ENCODE measurements around the gene COQ8A. TPM values are rescaled to one million over a fixed set of nuclear protein-coding genes. Genes with fewer than 3 reads are reported as not detected.

Gene COQ8A
- total RNA-seq, 1 experiment from 2014 or later: 35.3 TPM

GRCh38 chr1:227033880-227034279 lies 93.8 kb downstream of the COQ8A start:
- Histone ChIP-seq H3K4me3 (replicated peaks in 1 of 2; ENCODE audit: low read depth in 1 of 2, low read length in 2 of 2) (no peak overlapping the region), H2AFZ (ENCODE audit: low read depth, low read length, poor library complexity, severe bottlenecking) (no peak overlapping the region), H3K27me3 (ENCODE audit: insufficient read depth, low read length) (no peaks in the 10 kb centered on the region), H3K27ac (ENCODE audit: low read depth, low read length) (no peak overlapping the region), H4K20me1 (ENCODE audit: insufficient read depth) (no peaks in the 10 kb centered on the region), H3K4me1 (ENCODE audit: control insufficient read depth in 1 of 2, insufficient read depth in 2 of 2, low read length in 2 of 2) (no peaks in the 10 kb centered on the region), H3K9me3 (ENCODE audit: control insufficient read depth in 1 of 2, insufficient read depth in 1 of 2, low read depth in 1 of 2, low read length in 2 of 2) (no peaks in the 10 kb centered on the region), H3K4me2 (ENCODE audit: low read length) (no peak overlapping the region), H3K79me2 (ENCODE audit: insufficient read depth, low read length) (no peaks in the 10 kb centered on the region), H3K9me2 (ENCODE audit: insufficient read depth) (no peaks in the 10 kb centered on the region), H3K9ac (ENCODE audit: low read length) (no peak overlapping the region), H3K36me3 (ENCODE audit: control insufficient read depth in 1 of 2, insufficient read depth in 2 of 2, low read length in 2 of 2) (peaks cover 3 to 9% of the 10 kb centered on the region in 2 experiments; a peak in 3 of 4 replicates)
- ATAC-seq: no peak
- ChIA-PET POLR2A (no interaction called here), CTCF (no interaction called here), RAD21 (ENCODE audit: low non-redundant PET in 1 of 2, low total read pairs in 2 of 2, uncharacterized antibody in 2 of 2, unreplicated experiment in 2 of 2) (no interaction called here)
- intact Hi-C loops (cut with micrococcal nuclease): no loop called here
- BruUV-seq (replicated peaks): no TSS peak
- no peak for TF ChIP-seq TCF7L2 (IDR thresholded peaks at IDR 0.05; ENCODE audit: borderline replicate concordance, extremely low read depth, insufficient read depth, insufficient read length)
- no peak for TF ChIP-seq EZH2phosphoT487 (IDR thresholded peaks at IDR 0.05; ENCODE audit: borderline replicate concordance)
- no peak for TF ChIP-seq JUND (IDR thresholded peaks at IDR 0.05)
- TF ChIP-seq CEBPB (IDR thresholded peaks at IDR 0.05; ENCODE audit: low read depth): no peak
- TF ChIP-seq ZBTB33 (IDR thresholded peaks at IDR 0.05; ENCODE audit: extremely low read depth, insufficient replicate concordance, low read length): no peak
- TF ChIP-seq SRF (IDR thresholded peaks at IDR 0.05; ENCODE audit: low read depth): no peak
- no peak for TF ChIP-seq EZH2 (IDR thresholded peaks at IDR 0.05)
- no peak for TF ChIP-seq SP1 (IDR thresholded peaks at IDR 0.05; ENCODE audit: low read depth)
- no peak for TF ChIP-seq REST (IDR thresholded peaks at IDR 0.05; ENCODE audit: low read depth)
- TF ChIP-seq CTCF (IDR thresholded peaks at IDR 0.05 in 2 of 3, conservative IDR thresholded peaks at IDR 0.05 in 1 of 3; ENCODE audit: borderline replicate concordance in 1 of 3, insufficient read depth in 1 of 3, low read depth in 2 of 3, low read length in 2 of 3): no peak
- no peak for TF ChIP-seq ELF1 (IDR thresholded peaks at IDR 0.05; ENCODE audit: borderline replicate concordance, low read depth)
- TF ChIP-seq YY1 (IDR thresholded peaks at IDR 0.05; ENCODE audit: extremely low read depth, insufficient replicate concordance, low read depth, low read length): no peak
- TF ChIP-seq FOSL1 (IDR thresholded peaks at IDR 0.05; ENCODE audit: low read depth): no peak
- no peak for TF ChIP-seq SIN3A (IDR thresholded peaks at IDR 0.05; ENCODE audit: low read depth)
- no peak for TF ChIP-seq ZFX (IDR thresholded peaks at IDR 0.05)
- TF ChIP-seq POLR2AphosphoS5 (IDR thresholded peaks at IDR 0.05; ENCODE audit: low read depth, low read length): no peak
- no peak for TF ChIP-seq ATF3 (IDR thresholded peaks at IDR 0.05)
- no peak for TF ChIP-seq POLR2A (IDR thresholded peaks at IDR 0.05; ENCODE audit: borderline replicate concordance, extremely low read depth, insufficient read depth, insufficient read length)
- TF ChIP-seq CBX3 (IDR thresholded peaks at IDR 0.05; ENCODE audit: low read depth): no peak
- TF ChIP-seq EGR1 (IDR thresholded peaks at IDR 0.05; ENCODE audit: low read depth): no peak
- DNase-seq (ENCODE audit: low read depth, low spot score): no peak
